Thyroid gland (tissue), 4 donors: Measurements from ENCODE around the gene PCARE. TPM values are rescaled to one million over a fixed set of nuclear protein-coding genes. Genes with fewer than 3 reads are reported as not detected.
A peak's percentile ranks its signal among the peaks of the same experiment; 100 is the strongest.
"Not testable (repeated sequence)": the region's sequence is repeated elsewhere in the genome, so short reads cannot be mapped to it uniquely, and the experiment has no call there.

Experiments used
- DNase-seq, 2 donors: peaks; one replicate each; pipeline ENCODE4 v3.0.0-alpha.2; 2019
- H3K27ac ChIP-seq, 3 donors: fragments of 200-600 bp; sonication (generic); 1 replicate in 2 of 3; 2 replicates in 1 of 3; pipeline ENCODE4 v1.5.1; 2016 to 2019; ENCODE audit warnings: mild to moderate bottlenecking in 1 of 3, moderate library complexity in 1 of 3
- H3K27me3 ChIP-seq: fragments of 200-600 bp; sonication (generic); one replicate; pipeline ENCODE4 v1.5.1; 2019
- H3K36me3 ChIP-seq, 2 donors: fragments of 200-600 bp; sonication (generic); one replicate each; pipeline ENCODE4 v1.5.1; 2016 to 2019
- H3K4me1 ChIP-seq, 2 donors: fragments of 200-600 bp; sonication (generic); one replicate each; pipeline ENCODE4 v1.5.1; 2017 to 2019
- H3K4me3 ChIP-seq, 3 donors: fragments of 200-600 bp; sonication (generic); replicated peaks in 1 of 3; 1 replicate in 2 of 3; 2 replicates in 1 of 3; pipeline ENCODE4 v1.5.1; 2016; ENCODE audit warnings: mild to moderate bottlenecking in 1 of 3
- H3K9me3 ChIP-seq: fragments of 200-600 bp; sonication (generic); one replicate; pipeline ENCODE4 v1.5.1; 2017
- POLR2A ChIP-seq, 2 donors: fragments of 450-650 bp; IDR thresholded peaks; one replicate each; pipeline ENCODE4 v1.6.1; 2017; ENCODE audit warnings: antibody characterized with exemption in 2 of 2, mild to moderate bottlenecking in 2 of 2, moderate library complexity in 1 of 2
- WGBS, 2 donors: methylation state at CpG; one replicate each; pipeline ENCODE4 v1.1.5; 2017; 5-methylcytosine and 5-hydroxymethylcytosine counted together
- intact Hi-C: fragments of 100-400 bp; cut with DNase I; formaldehyde crosslinking; loops from one replicate; pipeline ENCODE4 v1.15.1; 2023
- total RNA-seq, 4 donors: library from RNA; depleted of rRNA; stranded (reverse); fragments of >200 nt; gene quantifications; one replicate each; pipeline ENCODE4 v1.2.3, GENCODE V29; 2016
- TF ChIP-seq, protein P1 (sequence below), 6 experiments: fragments of 200-600 bp in 3 of 6; fragments of 450-650 bp in 3 of 6; sonication (generic) in 3 of 6; IDR thresholded peaks; one replicate each; pipeline ENCODE4 v1.5.1; 2016 to 2019; ENCODE audit warnings: antibody characterized with exemption in 6 of 6, mild to moderate bottlenecking in 2 of 6, inconsistent platforms in 1 of 6, moderate library complexity in 1 of 6

PCARE gene
- total RNA-seq, 4 donors from 2014 or later = 0.11 TPM; not detected in 3

DNA sequence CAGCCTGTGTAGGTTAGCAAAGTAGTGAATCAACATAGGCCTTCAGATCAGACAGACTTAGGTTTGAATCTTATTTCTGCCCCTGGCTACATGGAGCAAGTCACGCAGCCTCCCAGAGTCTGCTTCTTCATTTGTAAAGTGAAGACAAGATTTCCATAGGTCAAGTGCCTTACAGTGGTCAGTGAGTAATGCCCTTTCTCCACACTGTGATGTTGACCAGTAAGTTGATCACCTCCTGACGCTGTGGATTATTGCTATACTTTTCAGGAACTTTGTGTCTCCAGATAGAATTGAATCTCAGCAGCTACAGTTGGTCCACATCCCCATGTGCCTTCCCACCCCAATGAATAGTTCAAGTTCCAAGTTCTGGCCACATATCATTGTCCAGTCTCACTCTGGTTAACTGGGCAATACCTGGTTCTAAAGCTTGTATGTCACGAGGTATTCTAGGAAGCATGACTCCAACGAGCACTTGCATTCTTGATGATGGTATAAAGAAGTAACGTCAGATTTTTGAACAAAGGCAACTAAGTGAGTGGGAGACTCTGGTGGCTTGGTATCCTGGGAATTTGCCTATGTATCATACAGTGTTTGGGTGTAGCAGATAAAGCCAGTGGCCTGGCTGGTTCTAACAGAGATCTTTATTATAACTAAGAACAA is 38.8 kb upstream of the PCARE start:
- H3K9me3 ChIP-seq = no peaks in the 10 kb centered on the region
- no peaks in the 10 kb centered on the region for H3K27me3 ChIP-seq
- intact Hi-C loops = no loop called here
- H3K4me3 ChIP-seq = no peak overlapping the region
- peaks cover 29 to 39% of the 10 kb centered on the region in 2 donors for H3K4me1 ChIP-seq
- TF ChIP-seq, protein P1, sequence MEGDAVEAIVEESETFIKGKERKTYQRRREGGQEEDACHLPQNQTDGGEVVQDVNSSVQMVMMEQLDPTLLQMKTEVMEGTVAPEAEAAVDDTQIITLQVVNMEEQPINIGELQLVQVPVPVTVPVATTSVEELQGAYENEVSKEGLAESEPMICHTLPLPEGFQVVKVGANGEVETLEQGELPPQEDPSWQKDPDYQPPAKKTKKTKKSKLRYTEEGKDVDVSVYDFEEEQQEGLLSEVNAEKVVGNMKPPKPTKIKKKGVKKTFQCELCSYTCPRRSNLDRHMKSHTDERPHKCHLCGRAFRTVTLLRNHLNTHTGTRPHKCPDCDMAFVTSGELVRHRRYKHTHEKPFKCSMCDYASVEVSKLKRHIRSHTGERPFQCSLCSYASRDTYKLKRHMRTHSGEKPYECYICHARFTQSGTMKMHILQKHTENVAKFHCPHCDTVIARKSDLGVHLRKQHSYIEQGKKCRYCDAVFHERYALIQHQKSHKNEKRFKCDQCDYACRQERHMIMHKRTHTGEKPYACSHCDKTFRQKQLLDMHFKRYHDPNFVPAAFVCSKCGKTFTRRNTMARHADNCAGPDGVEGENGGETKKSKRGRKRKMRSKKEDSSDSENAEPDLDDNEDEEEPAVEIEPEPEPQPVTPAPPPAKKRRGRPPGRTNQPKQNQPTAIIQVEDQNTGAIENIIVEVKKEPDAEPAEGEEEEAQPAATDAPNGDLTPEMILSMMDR (IDR thresholded peaks at IDR 0.05) = no peak
- no peak for TF ChIP-seq POLR2A (IDR thresholded peaks at IDR 0.05)
- 82 to 91% methylated on average over 5 of the region's 5 CpGs for WGBS, 2 donors
- H3K36me3 ChIP-seq = no peaks in the 10 kb centered on the region
- peak overlapping the region in 1 of 3 donors; percentile 97 for H3K27ac ChIP-seq
- DNase-seq = no peak

DNA sequence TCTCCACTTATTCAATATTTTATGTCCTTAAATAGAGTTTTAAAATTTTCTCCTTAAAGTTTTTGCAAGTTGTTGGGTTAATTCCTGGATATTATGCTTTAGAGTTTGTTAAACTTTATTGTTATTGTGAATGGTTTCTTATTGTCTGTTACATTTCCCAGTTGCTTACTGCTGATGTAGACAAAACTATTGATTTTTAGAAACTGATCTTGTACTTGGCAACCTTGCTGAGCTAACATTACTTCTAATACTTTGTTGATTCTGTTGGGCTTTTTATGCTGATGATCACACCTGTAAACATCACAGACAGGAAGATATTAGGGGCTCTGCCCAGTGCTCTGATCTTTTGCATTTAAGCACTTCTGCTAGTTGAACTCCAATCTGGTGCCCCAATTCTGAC is 38.1 kb upstream of the PCARE start:
- H3K27ac ChIP-seq = no peak overlapping the region
- H3K4me1 ChIP-seq = peaks cover 23 to 31% of the 10 kb centered on the region in 2 donors
- no peaks in the 10 kb centered on the region for H3K27me3 ChIP-seq
- H3K36me3 ChIP-seq = no peaks in the 10 kb centered on the region
- no peak overlapping the region for H3K4me3 ChIP-seq
- no peaks in the 10 kb centered on the region for H3K9me3 ChIP-seq
- TF ChIP-seq, protein P1 (IDR thresholded peaks at IDR 0.05) = no peak
- TF ChIP-seq POLR2A (IDR thresholded peaks at IDR 0.05) = no peak
- intact Hi-C loops = no loop called here
- no peak for DNase-seq

DNA sequence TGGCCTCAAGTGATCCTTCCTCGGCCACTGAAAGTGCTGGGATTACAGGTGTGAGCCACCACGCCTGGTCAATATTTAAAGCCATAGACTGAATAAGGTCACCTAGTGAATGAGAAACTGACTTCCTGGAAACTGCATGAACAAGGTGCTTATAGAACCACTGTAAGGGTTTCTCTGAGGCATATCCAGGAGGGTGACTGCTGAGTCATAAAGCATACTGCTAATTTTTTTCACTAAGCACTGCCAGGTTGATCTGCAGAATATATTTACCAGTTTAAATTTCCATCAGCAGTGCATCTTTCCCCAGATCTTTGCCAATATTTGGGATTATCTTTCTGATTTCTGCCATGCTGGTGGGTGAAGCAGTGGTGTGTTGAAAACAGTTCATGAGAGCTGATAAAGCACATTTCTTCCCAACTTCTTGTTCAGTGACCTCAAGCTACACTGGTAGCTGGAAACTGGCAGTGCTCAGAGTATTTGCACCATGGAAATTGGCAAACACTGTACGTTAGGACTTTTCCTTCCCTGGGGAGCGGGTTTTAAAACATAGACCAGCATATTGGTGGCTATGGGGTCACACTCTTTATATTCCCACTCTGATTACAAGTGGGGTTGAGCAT is 36.7 kb upstream of the PCARE start:
- no peak overlapping the region for H3K27ac ChIP-seq
- TF ChIP-seq, protein P1 (IDR thresholded peaks at IDR 0.05) = no peak
- TF ChIP-seq POLR2A (IDR thresholded peaks at IDR 0.05) = no peak
- H3K4me3 ChIP-seq = no peak overlapping the region
- whole genome bisulfite sequencing, 2 donors = 78 to 83% methylated on average over 4 of the region's 4 CpGs
- H3K9me3 ChIP-seq = no peaks in the 10 kb centered on the region
- no peaks in the 10 kb centered on the region for H3K27me3 ChIP-seq
- no peaks in the 10 kb centered on the region for H3K36me3 ChIP-seq
- intact Hi-C loops = no loop called here
- no peak for DNase-seq
- peaks cover 16 to 22% of the 10 kb centered on the region in 2 donors for H3K4me1 ChIP-seq

DNA sequence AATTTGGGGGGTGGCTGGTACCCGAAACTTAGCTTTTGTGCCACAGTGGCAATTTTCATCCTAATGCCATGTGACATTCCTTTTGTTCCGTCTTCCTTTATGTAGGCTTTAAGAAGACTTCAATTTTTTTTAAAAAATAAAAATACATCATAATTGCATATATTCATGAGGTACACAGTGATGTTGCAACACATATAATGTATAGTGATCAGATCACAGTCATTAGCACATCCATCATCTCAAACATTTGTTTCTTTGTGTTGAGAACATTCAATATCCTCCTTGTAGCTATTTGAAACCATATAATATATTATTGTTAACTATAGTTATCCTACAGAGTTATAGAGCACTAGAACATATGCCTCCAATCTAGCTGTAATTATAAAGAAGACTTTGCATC is 34.9 kb upstream of the PCARE start:
- intact Hi-C loops = no loop called here
- H3K27me3 ChIP-seq = no peaks in the 10 kb centered on the region
- H3K4me3 ChIP-seq = no peak overlapping the region
- peaks cover 8 to 16% of the 10 kb centered on the region in 2 donors for H3K4me1 ChIP-seq
- H3K9me3 ChIP-seq = no peaks in the 10 kb centered on the region
- TF ChIP-seq, protein P1 (IDR thresholded peaks at IDR 0.05) = no peak
- no peak for TF ChIP-seq POLR2A (IDR thresholded peaks at IDR 0.05)
- 96 to 100% methylated on average over 2 of the region's 2 CpGs for WGBS, 2 donors
- no peaks in the 10 kb centered on the region for H3K36me3 ChIP-seq
- H3K27ac ChIP-seq = no peak overlapping the region
- no peak for DNase-seq

DNA sequence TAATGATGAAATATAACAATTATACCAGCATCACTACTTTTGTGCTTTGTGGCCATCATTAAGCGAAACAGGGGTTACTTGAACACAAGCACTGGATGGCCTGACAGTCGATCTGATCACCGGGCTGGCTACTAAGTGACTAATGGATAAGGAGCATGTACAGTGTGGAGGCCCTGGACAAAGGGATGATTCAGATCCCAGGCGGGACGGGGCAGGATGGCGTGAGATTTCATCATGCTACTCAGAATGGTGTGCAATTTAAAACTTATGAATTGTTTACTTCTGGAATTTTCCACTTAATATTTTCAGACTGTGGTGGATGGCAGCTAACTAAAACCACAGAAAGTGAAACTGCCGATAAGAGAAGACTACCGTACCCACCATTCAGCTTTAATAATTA is 33.9 kb upstream of the PCARE start:
- DNase-seq = no peak
- TF ChIP-seq, protein P1 (IDR thresholded peaks at IDR 0.05) = no peak
- no peak for TF ChIP-seq POLR2A (IDR thresholded peaks at IDR 0.05)
- WGBS, 2 donors = 87 to 93% methylated on average over 8 of the region's 8 CpGs
- Histone ChIP-seq H3K27me3 (no peaks in the 10 kb centered on the region), H3K36me3 (no peaks in the 10 kb centered on the region), H3K4me1 (peaks cover 0 to 6% of the 10 kb centered on the region in 2 donors), H3K9me3 (no peaks in the 10 kb centered on the region), H3K27ac (no peak overlapping the region), H3K4me3 (no peak overlapping the region)
- intact Hi-C loops = no loop called here

DNA sequence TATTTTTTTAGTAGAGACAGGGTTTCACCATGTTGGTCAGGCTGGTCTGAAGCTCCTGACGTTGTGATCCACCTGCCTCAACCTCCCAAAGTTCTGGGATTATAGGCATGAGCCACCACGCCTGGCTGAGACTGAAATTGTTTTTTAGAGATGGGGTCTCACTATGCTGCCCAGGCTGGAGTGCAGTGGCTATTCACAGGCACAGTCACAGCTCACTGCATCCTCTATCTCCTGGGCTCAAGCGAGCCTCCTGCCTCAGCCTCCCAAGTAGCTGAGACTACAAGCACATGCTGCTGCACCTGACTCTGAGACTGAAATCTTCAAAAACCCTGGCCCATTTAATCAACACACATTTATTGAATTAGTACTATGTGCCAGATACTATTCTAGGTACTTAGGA is 33.2 kb upstream of the PCARE start:
- intact Hi-C loops, DNase-seq, H3K4me1 ChIP-seq, H3K9me3 ChIP-seq, H3K27me3 ChIP-seq, H3K27ac ChIP-seq, H3K4me3 ChIP-seq, H3K36me3 ChIP-seq: not testable (repeated sequence)
- 91 to 95% methylated on average over 3 of the region's 3 CpGs for WGBS, 2 donors
